K562 (cell line): ENCODE results near the gene ERFL. TPM values are rescaled to one million over a fixed set of nuclear protein-coding genes. Genes with fewer than 3 reads are reported as not detected.

Experiments used
- ARNT ChIP-seq, 2 experiments: fragments of 450-650 bp; IDR thresholded peaks; 2 replicates each; pipeline ENCODE4 v1.6.1; 2016; ENCODE audit warnings: mild to moderate bottlenecking in 1 of 2
- ATF7 ChIP-seq: fragments of 450-650 bp; IDR thresholded peaks from 2 replicates; pipeline ENCODE4 v1.7.1; 2014; ENCODE audit warnings: mild to moderate bottlenecking, moderate library complexity
- BRD4 ChIP-seq: fragments of 200-600 bp; sonication (generic); IDR thresholded peaks from 2 replicates; pipeline ENCODE4 v1.6.1; 2017; ENCODE audit warnings: inconsistent platforms
- BRD9 ChIP-seq: fragments of 450-650 bp; IDR thresholded peaks from 2 replicates; pipeline ENCODE4 v1.6.1; 2018; ENCODE audit warnings: low read depth; ENCODE audit not compliant: partially characterized antibody
- CBX2 ChIP-seq: fragments of 200-600 bp; sonication (generic); IDR thresholded peaks from one replicate; pipeline ENCODE4 v1.6.1; 2012; ENCODE audit warnings: mild to moderate bottlenecking, low read length, inconsistent platforms; ENCODE audit not compliant: insufficient read depth, poor library complexity, severe bottlenecking
- EP300 ChIP-seq: IDR thresholded peaks from 2 replicates; pipeline ENCODE4 v1.6.1; 2012; ENCODE audit warnings: low read length, improper control_type of control experiment
- ETS2 ChIP-seq: IDR thresholded peaks from 2 replicates; pipeline ENCODE4 v1.6.1; 2016; ENCODE audit warnings: borderline replicate concordance, missing genetic modification characterization, mild to moderate bottlenecking, moderate library complexity, missing compliant biosample characterization; ENCODE audit not compliant: poor library complexity, severe bottlenecking
- GTF2E2 ChIP-seq: fragments of 200-800 bp; sonication (Bioruptor generic); IDR thresholded peaks from 2 replicates; pipeline ENCODE4 v1.6.1; 2016; ENCODE audit warnings: missing genetic modification characterization, missing compliant biosample characterization
- HNRNPH1 ChIP-seq: fragments of 200-400 bp; formaldehyde crosslinking; optimal IDR thresholded peaks from 2 replicates; pipeline ENCODE3; 2017; ENCODE audit warnings: low read depth, mild to moderate bottlenecking, low read length, moderate library complexity
- KAT2B ChIP-seq: IDR thresholded peaks from one replicate; pipeline ENCODE4 v1.6.1; 2012; ENCODE audit warnings: low read depth, mild to moderate bottlenecking, control low read depth, inconsistent platforms, low read length, moderate library complexity
- KDM1A ChIP-seq, 2 experiments: fragments of 450-650 bp; IDR thresholded peaks; 2 replicates each; pipeline ENCODE4 v1.6.1; 2016; ENCODE audit warnings: mild to moderate bottlenecking in 2 of 2
- MTA3 ChIP-seq: fragments of 450-650 bp; formaldehyde crosslinking; IDR thresholded peaks from 2 replicates; pipeline ENCODE4 v1.6.1; 2017; ENCODE audit warnings: mild to moderate bottlenecking, borderline replicate concordance
- MXI1 ChIP-seq: IDR thresholded peaks from 2 replicates; pipeline ENCODE4 v1.6.1; 2011; ENCODE audit warnings: low read depth, mild to moderate bottlenecking, improper control_type of control experiment, low read length
- PHTF2 ChIP-seq: fragments of 250-450 bp; sonication (Bioruptor Pico); IDR thresholded peaks from 2 replicates; pipeline ENCODE4 v1.5.0; 2021; ENCODE audit warnings: mild to moderate bottlenecking
- PTRF ChIP-seq: fragments of 450-650 bp; IDR thresholded peaks from 2 replicates; pipeline ENCODE4 v1.6.1; 2016; ENCODE audit warnings: mild to moderate bottlenecking, missing genetic modification characterization, missing compliant biosample characterization
- RFX5 ChIP-seq: IDR thresholded peaks from 2 replicates; pipeline ENCODE4 v1.6.1; 2011; ENCODE audit warnings: low read depth, mild to moderate bottlenecking, improper control_type of control experiment, low read length
- SAFB2 ChIP-seq: fragments of 200-400 bp; formaldehyde crosslinking; IDR thresholded peaks from 2 replicates; pipeline ENCODE4 v1.6.1; 2018; ENCODE audit warnings: borderline replicate concordance, low read length, low read depth, moderate library complexity; ENCODE audit not compliant: severe bottlenecking
- SMARCB1 ChIP-seq: IDR thresholded peaks from 2 replicates; pipeline ENCODE4 v1.6.1; 2011; ENCODE audit warnings: improper control_type of control experiment, low read depth; ENCODE audit not compliant: insufficient read length
- SNRNP70 ChIP-seq: fragments of 200-400 bp; formaldehyde crosslinking; optimal IDR thresholded peaks from 2 replicates; pipeline ENCODE3; 2017; ENCODE audit warnings: low read depth, low read length
- SPI1 ChIP-seq: IDR thresholded peaks from 2 replicates; pipeline ENCODE4 v1.6.1; 2011; ENCODE audit warnings: low read depth, low read length, control low read depth, borderline replicate concordance
- TBP ChIP-seq: optimal IDR thresholded peaks from 2 replicates; pipeline ENCODE3; 2011; ENCODE audit warnings: low read depth, low read length, improper control_type of control experiment
- ZEB2 ChIP-seq: fragments of 450-650 bp; IDR thresholded peaks from 2 replicates; pipeline ENCODE4 v1.6.1; 2016
- ZNF644 ChIP-seq: fragments of 200-800 bp; sonication (Bioruptor generic); IDR thresholded peaks from 2 replicates; pipeline ENCODE4 v1.6.1; 2016; ENCODE audit warnings: low read depth, missing genetic modification characterization, missing compliant biosample characterization
- polyA plus RNA-seq, 8 experiments: library from polyadenylated mRNA; depleted of rRNA in 4 of 8; stranded (reverse) in 5 of 8; unstranded in 3 of 8; fragments of >200 nt; fragmentation: Nextera tagmentation in 2 of 8; fragmentation: Illumina TruSeq in 1 of 8; extraction: Ambion mirVana in 2 of 8; extraction: Trizol in 1 of 8; gene quantifications; 2 replicates each; pipeline versions ENCODE4 v1.2.1 to v1.2.3, GENCODE V29; 2011 to 2014; ENCODE audit warnings: inconsistent platforms in 1 of 8, missing spikeins in 1 of 8
- total RNA-seq, 7 experiments: library from RNA; depleted of rRNA in 6 of 7; stranded (reverse); fragments of >200 nt in 6 of 7; fragmentation: Illumina TruSeq in 2 of 7; extraction: Trizol in 2 of 7; gene quantifications; 2 replicates each; pipeline versions ENCODE4 v1.2.1 to v1.2.3, GENCODE V29; 2011 to 2021; ENCODE audit warnings: low replicate concordance in 1 of 7
- TF ChIP-seq, protein P1 (sequence below): fragments of 250-450 bp; sonication (Bioruptor Pico); IDR thresholded peaks from 2 replicates; pipeline ENCODE4 v1.8.0; 2022; ENCODE audit warnings: inconsistent platforms
- TF ChIP-seq, protein P2 (sequence below), 3 experiments: IDR thresholded peaks in 2 of 3; conservative IDR thresholded peaks in 1 of 3; 2 replicates each; pipeline ENCODE4 v1.5.1; 2011 to 2012; ENCODE audit warnings: low read length in 3 of 3, mild to moderate bottlenecking in 3 of 3, control low read depth in 2 of 3, improper control_type of control experiment in 1 of 3, inconsistent platforms in 1 of 3, low read depth in 1 of 3, mixed read lengths in 1 of 3, moderate library complexity in 1 of 3; ENCODE audit not compliant: insufficient read depth in 2 of 3
- TF ChIP-seq, protein P3 (sequence below), 2 experiments: fragments of 450-650 bp in 1 of 2; sonication (generic) in 1 of 2; formaldehyde crosslinking; conservative IDR thresholded peaks; 2 replicates each; pipeline versions ENCODE4 v1.4.0 to v1.8.1; 2020 to 2022; ENCODE audit warnings: mild to moderate bottlenecking in 1 of 2, missing genetic modification reagents in 1 of 2

ERFL gene
- total and polyA plus RNA-seq, 9 of the 15 experiments (the other 6 are each of a cell fraction or from before 2014, with no cell fraction given) = 0.07 to 0.75 (median 0.32) TPM; not detected in 4

DNA sequence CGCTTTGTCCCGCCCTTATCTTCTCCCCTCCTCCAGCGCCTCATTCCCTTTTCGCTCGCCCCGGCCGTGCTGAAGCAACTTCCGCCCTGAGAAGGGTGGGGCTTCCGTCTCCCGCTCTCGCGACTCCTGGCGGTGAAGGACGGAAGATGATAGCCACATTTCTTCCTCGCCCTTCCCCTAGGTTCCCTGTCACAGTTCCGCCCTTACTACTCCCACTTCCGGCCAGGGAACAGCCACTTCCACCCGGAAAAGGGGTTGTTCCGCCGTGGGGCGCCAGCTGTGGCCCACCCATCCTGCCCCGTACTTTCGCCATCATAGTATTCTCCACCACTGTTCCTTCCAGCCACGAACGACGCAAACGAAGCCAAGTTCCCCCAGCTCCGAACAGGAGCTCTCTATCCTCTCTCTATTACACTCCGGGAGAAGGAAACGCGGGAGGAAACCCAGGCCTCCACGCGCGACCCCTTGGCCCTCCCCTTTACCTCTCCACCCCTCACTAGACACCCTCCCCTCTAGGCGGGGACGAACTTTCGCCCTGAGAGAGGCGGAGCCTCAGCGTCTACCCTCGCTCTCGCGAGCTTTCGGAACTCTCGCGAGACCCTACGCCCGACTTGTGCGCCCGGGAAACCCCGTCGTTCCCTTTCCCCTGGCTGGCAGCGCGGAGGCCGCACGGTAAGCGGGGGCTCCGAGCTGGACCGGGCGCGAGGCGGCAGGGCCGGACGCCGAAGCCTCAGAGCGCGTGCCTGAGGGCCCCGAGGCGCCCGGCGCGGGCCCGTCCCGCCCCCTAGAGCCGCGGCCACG, 68.4 kb downstream of the ERFL start, which contains the start of gene RPS19 (continued):
- TF ChIP-seq SPI1 (peak; percentile 79), ATF7 (peak; percentile 93), TBP (no peak), GTF2E2 (peak; percentile 95), ZNF644 (tag) (0 out of 2 replicates have a peak, but pooled peaks have one; percentile 71), HNRNPH1 (no peak), KAT2B (peak; percentile 84), SNRNP70 (no peak), BRD4 (0 out of 2 replicates have a peak, but pooled peaks have one; percentile 27), PHTF2 (CRISPR knock-in tag) (no peak), MXI1 (peak; percentile 36; the same call in 1 of the 2 replicates), KDM1A (IDR thresholded peaks at IDR 0.05) (no peak), ARNT (IDR thresholded peaks at IDR 0.05) (peak; percentile 65 to 78; a peak in 3 of 4 replicates), EP300 (peak; percentile 40), BRD9 (peak; percentile 26), MTA3 (peak; percentile 96), ZEB2 (0 out of 2 replicates have a peak, but pooled peaks have one; percentile 43), PTRF (tag) (no peak), RFX5 (no peak), SMARCB1 (no peak), ETS2 (tag) (no peak), SAFB2 (no peak), CBX2 (no peak)
- TF ChIP-seq, protein P1, sequence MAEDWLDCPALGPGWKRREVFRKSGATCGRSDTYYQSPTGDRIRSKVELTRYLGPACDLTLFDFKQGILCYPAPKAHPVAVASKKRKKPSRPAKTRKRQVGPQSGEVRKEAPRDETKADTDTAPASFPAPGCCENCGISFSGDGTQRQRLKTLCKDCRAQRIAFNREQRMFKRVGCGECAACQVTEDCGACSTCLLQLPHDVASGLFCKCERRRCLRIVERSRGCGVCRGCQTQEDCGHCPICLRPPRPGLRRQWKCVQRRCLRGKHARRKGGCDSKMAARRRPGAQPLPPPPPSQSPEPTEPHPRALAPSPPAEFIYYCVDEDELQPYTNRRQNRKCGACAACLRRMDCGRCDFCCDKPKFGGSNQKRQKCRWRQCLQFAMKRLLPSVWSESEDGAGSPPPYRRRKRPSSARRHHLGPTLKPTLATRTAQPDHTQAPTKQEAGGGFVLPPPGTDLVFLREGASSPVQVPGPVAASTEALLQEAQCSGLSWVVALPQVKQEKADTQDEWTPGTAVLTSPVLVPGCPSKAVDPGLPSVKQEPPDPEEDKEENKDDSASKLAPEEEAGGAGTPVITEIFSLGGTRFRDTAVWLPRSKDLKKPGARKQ = no peak
- TF ChIP-seq, protein P2, sequence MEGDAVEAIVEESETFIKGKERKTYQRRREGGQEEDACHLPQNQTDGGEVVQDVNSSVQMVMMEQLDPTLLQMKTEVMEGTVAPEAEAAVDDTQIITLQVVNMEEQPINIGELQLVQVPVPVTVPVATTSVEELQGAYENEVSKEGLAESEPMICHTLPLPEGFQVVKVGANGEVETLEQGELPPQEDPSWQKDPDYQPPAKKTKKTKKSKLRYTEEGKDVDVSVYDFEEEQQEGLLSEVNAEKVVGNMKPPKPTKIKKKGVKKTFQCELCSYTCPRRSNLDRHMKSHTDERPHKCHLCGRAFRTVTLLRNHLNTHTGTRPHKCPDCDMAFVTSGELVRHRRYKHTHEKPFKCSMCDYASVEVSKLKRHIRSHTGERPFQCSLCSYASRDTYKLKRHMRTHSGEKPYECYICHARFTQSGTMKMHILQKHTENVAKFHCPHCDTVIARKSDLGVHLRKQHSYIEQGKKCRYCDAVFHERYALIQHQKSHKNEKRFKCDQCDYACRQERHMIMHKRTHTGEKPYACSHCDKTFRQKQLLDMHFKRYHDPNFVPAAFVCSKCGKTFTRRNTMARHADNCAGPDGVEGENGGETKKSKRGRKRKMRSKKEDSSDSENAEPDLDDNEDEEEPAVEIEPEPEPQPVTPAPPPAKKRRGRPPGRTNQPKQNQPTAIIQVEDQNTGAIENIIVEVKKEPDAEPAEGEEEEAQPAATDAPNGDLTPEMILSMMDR (IDR thresholded peaks at IDR 0.05 in 2 of 3, conservative IDR thresholded peaks at IDR 0.05 in 1 of 3; ENCODE audit: insufficient read depth in 2 of 3, low read depth in 1 of 3, low read length in 3 of 3) = peak; percentile 71 to 82 (median 76)
- TF ChIP-seq, protein P3, sequence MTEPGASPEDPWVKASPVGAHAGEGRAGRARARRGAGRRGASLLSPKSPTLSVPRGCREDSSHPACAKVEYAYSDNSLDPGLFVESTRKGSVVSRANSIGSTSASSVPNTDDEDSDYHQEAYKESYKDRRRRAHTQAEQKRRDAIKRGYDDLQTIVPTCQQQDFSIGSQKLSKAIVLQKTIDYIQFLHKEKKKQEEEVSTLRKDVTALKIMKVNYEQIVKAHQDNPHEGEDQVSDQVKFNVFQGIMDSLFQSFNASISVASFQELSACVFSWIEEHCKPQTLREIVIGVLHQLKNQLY (CRISPR knock-in tag; conservative IDR thresholded peaks at IDR 0.05) = no peak
